Stimulated activated CD8-positive, alpha-beta memory T cell treated with anti-CD3 and anti-CD28 coated beads, Interleukin-7, amount 100 ng/mL, for 48 hours (primary cell): ENCODE data around the gene PODN.

Experiments used
- DNase-seq, 2 donors: peaks; one replicate each; pipeline ENCODE4 v3.0.0-alpha.2; 2020; ENCODE audit warnings: low read depth in 1 of 2; ENCODE audit errors: extremely low read depth in 1 of 2

PODN gene

DNA sequence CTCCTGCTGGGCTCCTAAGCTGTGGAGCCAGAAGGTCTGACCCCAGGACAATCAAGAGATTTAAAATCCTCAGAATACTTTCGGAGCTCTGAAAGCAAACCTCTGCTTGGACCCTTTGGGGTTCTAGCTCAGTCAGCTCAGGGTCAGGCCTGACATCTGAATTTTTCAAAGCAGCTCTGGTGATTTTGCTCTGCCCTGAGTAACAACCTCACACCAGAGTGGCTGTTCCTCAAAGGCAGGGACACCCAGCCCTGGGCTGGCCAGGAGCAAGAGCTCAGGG is 68.5 kb downstream of the PODN start:
- no peak for DNase-seq

DNA sequence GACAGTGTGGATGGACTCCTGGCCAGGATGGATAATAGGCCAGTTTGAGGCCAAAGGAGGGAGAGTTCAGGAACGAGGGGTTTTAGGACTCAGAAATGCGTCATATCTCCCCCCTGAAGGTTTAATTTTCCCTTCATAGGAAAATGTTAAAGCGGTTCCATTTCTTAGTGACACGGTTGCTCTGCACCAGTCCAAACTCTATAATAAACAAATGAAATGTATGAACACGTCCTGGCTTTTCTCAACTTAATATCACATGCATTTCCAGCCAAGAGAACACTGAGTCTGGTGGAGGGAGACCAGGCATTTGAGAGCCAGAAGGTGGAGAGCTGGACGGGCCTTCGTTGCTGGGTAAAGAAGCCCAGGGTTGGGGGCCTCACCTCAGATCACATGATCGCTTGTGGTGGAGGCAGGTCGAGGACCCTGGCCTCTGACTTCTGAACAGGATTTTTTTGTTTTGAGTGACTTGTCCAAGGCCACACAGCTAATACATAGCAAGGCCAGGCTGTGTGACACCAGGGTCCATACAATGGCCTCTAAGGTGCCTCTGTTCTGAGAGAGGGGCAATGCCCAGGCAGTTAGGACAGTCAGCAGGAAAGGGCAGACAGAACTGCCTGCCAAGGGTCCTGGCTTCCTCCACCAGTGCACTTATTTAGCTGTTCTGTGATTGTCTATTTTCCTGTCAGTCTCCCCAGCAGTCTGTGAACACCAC is 69.0 kb downstream of the PODN start:
- no peak for DNase-seq

DNA sequence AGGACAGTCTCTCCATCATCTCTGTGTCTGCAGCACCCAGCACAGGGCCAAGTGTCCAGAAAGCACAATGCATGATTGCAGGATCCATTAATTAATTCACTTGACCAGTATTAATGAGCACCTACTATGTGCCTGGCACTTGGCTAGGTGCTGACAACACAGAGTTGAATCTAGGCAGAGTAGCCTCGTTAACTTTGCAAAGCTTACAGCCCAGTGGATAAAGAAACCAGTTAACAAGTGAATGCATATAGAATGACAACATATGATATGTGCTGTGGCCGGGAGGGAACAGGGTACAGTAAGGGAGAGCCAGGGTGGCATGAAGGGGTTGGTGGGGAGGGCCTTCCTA is 69.6 kb downstream of the PODN start:
- DNase-seq = no peak

DNA sequence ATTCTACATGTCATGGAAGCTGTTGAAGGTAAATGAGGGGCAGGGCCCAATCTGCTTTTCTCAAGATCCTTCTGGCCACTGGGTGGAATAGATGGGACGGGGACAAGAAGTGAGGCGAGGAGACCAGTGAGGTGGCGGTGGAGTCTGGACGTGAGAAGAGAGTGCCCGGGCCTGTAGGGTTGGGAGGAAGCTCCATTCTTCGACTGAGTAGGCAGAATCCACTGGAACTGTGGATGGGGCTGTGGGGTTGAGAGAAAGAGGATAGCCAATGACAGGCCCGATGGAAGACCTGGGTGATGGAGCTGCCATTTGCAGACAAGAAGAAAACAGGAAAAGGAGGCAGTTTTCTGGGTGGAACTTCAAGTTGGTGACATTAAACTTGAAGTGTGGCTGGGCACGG is 70.2 kb downstream of the PODN start:
- DNase-seq = no peak

DNA sequence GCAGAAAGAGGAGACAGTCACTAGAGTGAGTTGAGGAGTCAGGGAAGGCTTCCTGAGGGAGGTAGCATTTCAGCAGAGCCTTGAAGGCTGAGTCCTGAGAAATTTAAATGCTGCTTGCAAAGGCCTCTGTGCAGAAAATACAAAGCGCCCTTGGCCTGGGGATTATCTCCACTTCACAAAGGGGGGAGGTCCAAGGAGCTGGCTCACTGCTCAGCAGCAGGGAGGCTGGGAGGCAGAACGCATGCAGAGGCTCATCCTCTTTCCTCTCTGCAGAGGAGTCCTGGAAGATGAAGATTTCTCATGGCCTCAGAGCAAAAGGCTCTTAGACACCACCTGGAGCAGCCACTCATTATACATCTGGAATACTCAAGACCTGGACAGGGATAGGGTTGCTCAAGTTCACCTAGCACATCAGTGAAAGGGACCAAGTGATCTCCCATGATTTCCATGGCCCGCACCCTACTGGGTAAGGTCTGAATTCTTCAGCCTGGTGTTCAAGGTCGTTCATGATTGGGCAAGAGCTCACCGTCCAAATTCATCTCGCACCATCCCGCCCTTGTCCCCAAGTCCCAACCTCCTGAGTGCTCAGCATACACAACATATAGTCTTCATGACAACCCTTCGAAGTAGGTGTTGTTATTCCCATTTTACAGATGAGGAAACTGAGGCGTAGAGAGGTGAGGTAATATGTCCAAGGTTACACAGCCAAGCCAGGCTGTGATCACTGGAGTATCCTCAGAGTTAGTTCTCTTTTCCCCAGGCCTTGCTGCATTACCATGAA is 71.4 kb downstream of the PODN start:
- DNase-seq = no peak

DNA sequence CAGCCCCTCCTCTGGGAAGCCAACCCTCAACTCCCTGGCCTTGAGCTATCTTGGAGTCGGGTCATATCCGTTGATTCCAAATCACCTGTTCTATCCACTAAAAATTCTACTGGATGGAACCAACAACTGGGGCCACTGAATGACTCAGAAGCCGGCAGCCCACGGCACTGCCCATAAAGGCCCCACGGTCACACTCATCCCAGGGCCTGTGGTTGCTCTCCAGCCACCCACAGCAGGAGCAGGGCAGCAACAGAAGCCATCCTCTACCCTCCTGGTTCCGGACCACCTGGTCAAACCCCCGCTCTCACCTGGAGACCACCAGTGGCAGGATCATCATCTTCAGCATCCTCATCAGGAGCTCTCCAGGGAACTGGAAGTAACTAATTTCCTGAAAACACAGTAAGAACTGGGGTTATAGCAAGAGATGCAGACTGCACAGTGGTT is 72.1 kb downstream of the PODN start:
- no peak for DNase-seq
